ENCODE results near the gene FMNL3.

FMNL3 gene

GRCh38 chr12:49697808-49698207, 9.4 kb downstream of the FMNL3 start:
- no peak overlapping the region for H3K4me3 ChIP-seq (ENCODE audit: low read length)
- no peak for TF ChIP-seq CTCF (conservative IDR thresholded peaks at IDR 0.05; ENCODE audit: low read depth, low read length)
- DNase-seq (ENCODE audit: low read depth) = no peak

DNA sequence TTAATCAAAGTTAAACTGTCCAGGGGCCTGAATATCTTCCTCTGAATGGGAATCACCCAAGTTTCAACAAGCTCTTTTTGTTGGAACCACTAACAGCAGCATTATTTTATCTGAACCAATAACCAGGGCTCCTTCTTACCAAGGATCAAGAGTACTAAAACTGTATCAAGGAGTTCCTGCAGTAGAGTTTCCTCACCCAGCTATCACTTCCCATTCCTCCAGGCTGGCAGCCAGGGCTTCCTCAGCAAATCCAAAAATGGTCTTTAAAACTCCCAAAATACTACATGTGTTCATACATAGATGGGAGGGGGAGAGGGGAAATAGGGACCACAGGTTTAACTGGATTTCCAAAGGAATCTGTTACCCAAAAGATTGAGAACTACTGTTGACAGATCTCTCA, 10.5 kb downstream of the FMNL3 start:
- no peak for TF ChIP-seq CTCF (conservative IDR thresholded peaks at IDR 0.05; ENCODE audit: low read depth, low read length)
- DNase-seq (ENCODE audit: low read depth) = no peak
- no peak overlapping the region for H3K4me3 ChIP-seq (ENCODE audit: low read length)

- TF ChIP-seq CTCF (conservative IDR thresholded peaks at IDR 0.05; ENCODE audit: low read depth, low read length) = no peak
- DNase-seq (ENCODE audit: low read depth) = no peak
- H3K4me3 ChIP-seq (ENCODE audit: low read length) = no peak overlapping the region
These were observed 13.2 kb downstream of the FMNL3 start for GRCh38 chr12:49693931-49694444.

GRCh38 chr12:49692851-49693250, 14.4 kb downstream of the FMNL3 start:
- no peak for TF ChIP-seq CTCF (conservative IDR thresholded peaks at IDR 0.05; ENCODE audit: low read depth, low read length)
- DNase-seq (ENCODE audit: low read depth) = no peak
- no peak overlapping the region for H3K4me3 ChIP-seq (ENCODE audit: low read length)

- no peak for TF ChIP-seq CTCF (conservative IDR thresholded peaks at IDR 0.05; ENCODE audit: low read depth, low read length)
- H3K4me3 ChIP-seq (ENCODE audit: low read length) = no peak overlapping the region
- no peak for DNase-seq (ENCODE audit: low read depth)
These were observed 17.4 kb downstream of the FMNL3 start for GRCh38 chr12:49689785-49690184.

DNA sequence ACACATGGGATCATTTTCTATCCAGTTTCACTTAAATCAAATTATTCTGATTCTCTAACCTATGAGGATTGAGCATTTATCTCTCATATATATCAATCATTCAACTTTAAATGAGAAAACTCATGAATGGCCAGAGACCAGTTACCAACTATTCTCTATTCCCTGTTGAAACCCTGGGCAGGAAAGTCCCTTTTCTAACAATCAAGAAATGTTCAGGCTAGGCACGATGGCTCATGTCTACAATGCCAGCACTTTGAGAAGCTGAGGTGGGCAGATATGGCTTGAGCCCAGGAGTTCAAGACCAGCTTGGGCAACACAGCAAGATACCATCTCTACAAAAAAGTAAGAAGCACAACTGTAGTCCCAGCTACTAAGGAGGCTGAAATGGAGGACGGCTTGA, 18.0 kb downstream of the FMNL3 start:
- no peak for DNase-seq (ENCODE audit: low read depth)
- H3K4me3 ChIP-seq (ENCODE audit: low read length) = no peak overlapping the region
- no peak for TF ChIP-seq CTCF (conservative IDR thresholded peaks at IDR 0.05; ENCODE audit: low read depth, low read length)

DNA sequence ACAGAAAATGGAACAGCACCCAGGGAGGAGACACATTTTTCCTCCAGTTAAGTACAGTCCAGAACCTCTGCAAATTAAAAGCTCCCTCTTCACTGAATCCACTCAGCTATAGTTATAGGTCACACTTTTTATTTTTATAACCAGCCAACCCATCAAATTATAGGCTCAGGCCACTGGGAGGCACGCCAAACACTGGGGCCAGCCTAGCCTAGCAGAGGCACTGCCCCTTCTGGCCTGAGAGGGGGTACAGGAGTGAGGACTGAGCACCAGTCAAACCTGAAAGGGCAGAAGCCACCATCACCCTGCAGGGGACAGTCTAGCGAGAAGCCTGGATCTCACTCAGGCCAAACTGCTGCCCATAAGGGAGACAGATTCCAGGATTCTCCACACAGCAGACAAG, 19.3 kb downstream of the FMNL3 start:
- no peak for DNase-seq (ENCODE audit: low read depth)
- TF ChIP-seq CTCF (conservative IDR thresholded peaks at IDR 0.05; ENCODE audit: low read depth, low read length) = no peak
- H3K4me3 ChIP-seq (ENCODE audit: low read length) = no peak overlapping the region
